ENCODE results near the gene RBM19. TPM values are rescaled to one million over a fixed set of nuclear protein-coding genes. Genes with fewer than 3 reads are reported as not detected.

Gene RBM19
- total RNA-seq, 1 experiment from 2014 or later = 40.2 TPM

GRCh38 chr12:113778432-113779132, 187.5 kb downstream of the RBM19 start:
- DNase-seq (ENCODE audit: low spot score) = no peak

GRCh38 chr12:113777751-113778150, 188.4 kb downstream of the RBM19 start:
- no peak for DNase-seq (ENCODE audit: low spot score)

GRCh38 chr12:113776536-113776935, 189.6 kb downstream of the RBM19 start:
- no peak for DNase-seq (ENCODE audit: low spot score)

- DNase-seq (ENCODE audit: low spot score) = no peak
Observed at GRCh38 chr12:113774526-113774925, 191.6 kb downstream of the RBM19 start.

- DNase-seq (ENCODE audit: low spot score) = no peak
Observed at GRCh38 chr12:113772505-113773030, 193.6 kb downstream of the RBM19 start.

- no peak for DNase-seq (ENCODE audit: low spot score)
Observed at GRCh38 chr12:113770389-113770865, 195.7 kb downstream of the RBM19 start.

DNA sequence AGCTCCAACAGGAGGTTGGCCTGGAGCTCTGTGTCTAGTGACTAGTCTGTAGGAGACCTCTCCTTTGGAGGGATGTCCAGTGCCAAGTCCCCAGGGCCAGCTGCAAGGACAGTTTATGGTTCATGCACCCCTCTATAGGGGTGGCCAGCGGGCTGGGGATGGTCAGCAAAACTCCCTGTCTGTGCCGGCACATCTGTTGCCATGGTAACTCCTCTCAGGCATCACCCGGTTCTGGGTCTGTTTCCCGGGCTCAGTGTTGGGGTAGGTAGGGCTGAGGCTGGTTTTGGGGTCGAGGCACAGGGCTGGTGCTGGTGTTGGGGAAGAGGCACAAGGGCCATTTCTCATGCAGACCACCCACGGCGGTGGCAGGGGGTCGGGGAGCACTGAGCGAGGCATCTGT, 196.8 kb downstream of the RBM19 start:
- DNase-seq (ENCODE audit: low spot score) = no peak

- no peak for DNase-seq (ENCODE audit: low spot score)
Observed at GRCh38 chr12:113768850-113769249, 197.3 kb downstream of the RBM19 start.

DNA sequence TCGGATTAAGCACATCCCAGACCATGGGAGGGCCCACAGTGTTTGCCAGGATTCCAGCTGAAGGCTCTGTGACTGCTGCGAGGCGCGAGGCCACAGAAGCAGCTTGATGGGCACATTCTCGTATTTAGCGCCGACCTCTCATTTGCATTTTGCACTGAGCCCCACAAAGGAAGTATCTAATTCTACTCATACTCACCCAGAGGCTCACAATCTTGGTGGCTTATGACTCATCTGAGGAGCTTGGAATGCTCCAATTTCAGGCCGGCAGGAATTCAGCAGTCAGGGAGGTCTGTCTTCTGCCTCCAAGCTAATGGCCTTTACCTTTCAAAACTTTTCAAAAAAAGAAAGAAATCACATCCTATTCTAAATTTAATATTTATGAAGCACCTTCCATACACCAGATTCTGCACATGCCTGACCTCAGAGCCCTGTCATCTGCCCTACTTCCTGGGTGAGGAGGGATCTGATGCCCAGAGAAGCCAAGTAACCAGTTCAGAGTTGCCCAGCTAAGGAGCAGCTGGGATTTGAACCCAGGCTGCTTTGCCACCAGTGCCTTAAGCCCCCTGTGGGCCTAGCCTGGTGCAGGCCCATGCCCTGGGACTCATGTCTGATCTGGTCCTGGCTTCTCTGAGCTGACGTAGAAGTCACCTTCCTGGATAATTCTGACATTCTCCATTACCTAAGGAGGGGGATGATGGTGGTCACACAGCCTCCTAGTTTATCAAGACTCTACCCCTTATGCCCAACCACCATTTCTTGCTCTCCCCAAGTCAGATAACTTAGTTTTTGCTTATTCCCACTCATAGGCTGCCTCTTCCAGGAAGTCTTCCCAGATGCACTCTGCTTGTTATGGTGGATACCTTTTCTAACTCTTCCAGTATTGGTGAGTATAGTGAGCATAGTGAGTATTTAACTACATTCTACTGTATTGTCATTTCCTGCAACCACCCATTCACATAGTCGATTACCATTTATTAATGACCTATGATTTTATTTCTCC, 198.9 kb downstream of the RBM19 start:
- DNase-seq (ENCODE audit: low spot score) = peak; percentile 52

Small RNA genes lying within 50 kb of the gene (small RNA-seq; reads per million reads assigned to genes)
- gene DYNLL1P4 = not detected

All from HT-29 (cell line).